Endothelial cell of umbilical vein (primary cell): ENCODE measurements around the gene CAMTA1. TPM values are rescaled to one million over a fixed set of nuclear protein-coding genes. Genes with fewer than 3 reads are reported as not detected.

Experiments used
- BruUV-seq: library from RNA; stranded (reverse); fragments of 400-500 nt; replicated peaks from 2 replicates; lab custom pipeline; 2021; lab: Mats Ljungman, UMichigan
- CTCF ChIA-PET: fragments of 300-600, 350-600 bp; sonication (Branson Sonifier 250); formaldehyde crosslinking; loops from one replicate; lab custom pipeline; 2021; ENCODE audit warnings: antibody characterized with exemption, inconsistent platforms; lab: Charles Lee
- POLR2A ChIA-PET: fragments of 300-600, 350-600 bp; sonication (Branson Sonifier 250); formaldehyde crosslinking; loops from one replicate; lab custom pipeline; 2021; ENCODE audit warnings: antibody characterized with exemption, inconsistent platforms; lab: Charles Lee
- DNase-seq: peaks from one replicate; pipeline ENCODE4 v3.0.0-alpha.2; 2011; ENCODE audit warnings: low read depth, low spot score
- FAIRE-seq: peaks from 2 replicates; lab custom pipeline; 2011; peaks lifted over from hg19 to GRCh38; lab: Jason Lieb, UNC
- H2AFZ ChIP-seq: 2 replicates; pipeline ENCODE4 v1.6.0; 2012; ENCODE audit warnings: low read depth, low read length, control low read depth, inconsistent platforms
- H3K27ac ChIP-seq: 2 replicates; pipeline ENCODE4 v1.5.1; 2011; ENCODE audit warnings: low read depth, mild to moderate bottlenecking, control low read depth, low read length, moderate library complexity; ENCODE audit not compliant: insufficient read depth
- H3K27me3 ChIP-seq, 2 experiments: 2 replicates each; pipeline versions ENCODE4 v1.6.0 to v1.6.1; 2011; ENCODE audit warnings: low read length in 2 of 2, mixed read lengths in 1 of 2; ENCODE audit not compliant: control insufficient read depth in 2 of 2, insufficient read depth in 2 of 2
- H3K36me3 ChIP-seq, 2 experiments: 2 replicates in 1 of 2; 3 replicates in 1 of 2; pipeline ENCODE4 v1.5.1; 2011; ENCODE audit warnings: low read length in 2 of 2, mild to moderate bottlenecking in 1 of 2, moderate library complexity in 1 of 2; ENCODE audit not compliant: control insufficient read depth in 2 of 2, insufficient read depth in 2 of 2; ENCODE audit errors: extremely low read depth in 1 of 2
- H3K4me1 ChIP-seq: 3 replicates; pipeline ENCODE4 v1.5.1; 2011; ENCODE audit warnings: mild to moderate bottlenecking, low read length; ENCODE audit not compliant: control insufficient read depth, insufficient read depth; ENCODE audit errors: extremely low read depth
- H3K4me2 ChIP-seq: 2 replicates; pipeline ENCODE4 v1.6.1; 2011; ENCODE audit warnings: low read length, control low read depth, mixed read lengths; ENCODE audit not compliant: insufficient read depth
- H3K4me3 ChIP-seq, 3 experiments: fragments of 200-600 bp in 1 of 3; sonication (generic), shearing (Covaris generic) in 1 of 3; replicated peaks in 1 of 3; 2 replicates each; pipeline ENCODE4 v1.5.1; 2011 to 2016; ENCODE audit warnings: control low read depth in 3 of 3, low read length in 3 of 3, mild to moderate bottlenecking in 2 of 3, inconsistent platforms in 1 of 3, low read depth in 1 of 3, moderate library complexity in 1 of 3; ENCODE audit not compliant: insufficient read depth in 1 of 3
- H3K79me2 ChIP-seq: 2 replicates; pipeline ENCODE4 v1.6.0; 2012; ENCODE audit warnings: low read length, inconsistent platforms; ENCODE audit not compliant: control insufficient read depth, insufficient read depth
- H3K9ac ChIP-seq: replicated peaks from 2 replicates; pipeline ENCODE3; 2011; ENCODE audit warnings: low read length, control low read depth; ENCODE audit not compliant: insufficient read depth; ENCODE audit errors: extremely low read depth
- H3K9me1 ChIP-seq: replicated peaks from 3 replicates; pipeline ENCODE4 v1.6.0; 2011; ENCODE audit warnings: mild to moderate bottlenecking, low read length; ENCODE audit not compliant: control insufficient read depth, insufficient read depth; ENCODE audit errors: extremely low read depth
- H3K9me3 ChIP-seq: replicated peaks from 2 replicates; pipeline ENCODE4 v1.5.1; 2012; ENCODE audit warnings: low read length, inconsistent platforms; ENCODE audit not compliant: control insufficient read depth, insufficient read depth
- H4K20me1 ChIP-seq: replicated peaks from 2 replicates; pipeline ENCODE3; 2011; ENCODE audit warnings: mild to moderate bottlenecking, low read length; ENCODE audit not compliant: control insufficient read depth, insufficient read depth; ENCODE audit errors: extremely low read depth
- EZH2 ChIP-seq: IDR thresholded peaks from 2 replicates; pipeline ENCODE4 v1.6.1; 2012; ENCODE audit warnings: borderline replicate concordance, low read depth, mild to moderate bottlenecking, moderate library complexity, low read length, inconsistent platforms; ENCODE audit not compliant: severe bottlenecking
- FOS ChIP-seq: IDR thresholded peaks from 2 replicates; pipeline ENCODE4 v1.6.1; 2011; ENCODE audit warnings: mild to moderate bottlenecking, low read length, moderate library complexity, borderline replicate concordance; ENCODE audit not compliant: insufficient read depth
- GATA2 ChIP-seq: IDR thresholded peaks from 2 replicates; pipeline ENCODE4 v1.7.0; 2011; ENCODE audit warnings: low read depth, mild to moderate bottlenecking, moderate library complexity, mixed read lengths, low read length; ENCODE audit not compliant: insufficient read length, insufficient read depth
- JUN ChIP-seq: IDR thresholded peaks from 2 replicates; pipeline ENCODE4 v1.6.1; 2011; ENCODE audit warnings: borderline replicate concordance, low read depth; ENCODE audit not compliant: insufficient read length, insufficient read depth
- MYC ChIP-seq: IDR thresholded peaks from one replicate; pipeline ENCODE4 v1.6.1; 2011; ENCODE audit warnings: mild to moderate bottlenecking, low read depth, low read length
- POLR2A ChIP-seq: IDR thresholded peaks from 2 replicates; pipeline ENCODE4 v1.6.1; 2012; ENCODE audit warnings: low read depth, mild to moderate bottlenecking, control low read depth, low read length
- POLR2AphosphoS5 ChIP-seq: IDR thresholded peaks from 2 replicates; pipeline ENCODE4 v1.6.1; 2012; ENCODE audit warnings: low read depth, mild to moderate bottlenecking, control low read depth, low read length, moderate library complexity; ENCODE audit not compliant: insufficient read depth
- dilution Hi-C: fragments of 300-500 bp; cut with MboI; formaldehyde crosslinking; loops from one replicate; pipeline ENCODE4 v1.15.0; 2019; ENCODE audit warnings: low sequenced_read_pairs; ENCODE audit not compliant: extremely low pct_ligation_motif_present
- intact Hi-C: fragments of 100-400 bp; cut with micrococcal nuclease; formaldehyde crosslinking; loops from one replicate; pipeline ENCODE4 v1.10.0; 2022
- polyA plus RNA-seq, 4 experiments: library from polyadenylated mRNA; depleted of rRNA in 3 of 4; stranded (reverse) in 3 of 4; unstranded in 1 of 4; fragments of >200 nt; gene quantifications; 2 replicates each; pipeline versions ENCODE4 v1.2.1 to v1.2.3, GENCODE V29; 2011 to 2012; ENCODE audit warnings: missing spikeins in 1 of 4
- total RNA-seq: library from RNA; stranded (reverse); gene quantifications from 2 replicates; pipeline ENCODE4 v1.2.3, GENCODE V29; 2021
- TF ChIP-seq, protein P1 (sequence below), 2 donors: IDR thresholded peaks; 1 replicate in 1 of 2; 2 replicates in 1 of 2; pipeline ENCODE4 v1.5.1; 2011; ENCODE audit warnings: low read length in 2 of 2, mild to moderate bottlenecking in 2 of 2, moderate library complexity in 2 of 2, control low read depth in 1 of 2, inconsistent platforms in 1 of 2, low read depth in 1 of 2; ENCODE audit not compliant: insufficient read depth in 1 of 2; ENCODE audit errors: extremely low read depth in 1 of 2
- TF ChIP-seq, protein P2 (sequence below): IDR thresholded peaks from 2 replicates; pipeline ENCODE4 v1.6.1; 2011; ENCODE audit not compliant: insufficient read depth, insufficient read length

The CAMTA1 gene
- total and polyA plus RNA-seq, 2 donors (not counting 3 experiments of a cell fraction or from before 2014, with no cell fraction given) = 50.8 to 92.7 TPM

DNA sequence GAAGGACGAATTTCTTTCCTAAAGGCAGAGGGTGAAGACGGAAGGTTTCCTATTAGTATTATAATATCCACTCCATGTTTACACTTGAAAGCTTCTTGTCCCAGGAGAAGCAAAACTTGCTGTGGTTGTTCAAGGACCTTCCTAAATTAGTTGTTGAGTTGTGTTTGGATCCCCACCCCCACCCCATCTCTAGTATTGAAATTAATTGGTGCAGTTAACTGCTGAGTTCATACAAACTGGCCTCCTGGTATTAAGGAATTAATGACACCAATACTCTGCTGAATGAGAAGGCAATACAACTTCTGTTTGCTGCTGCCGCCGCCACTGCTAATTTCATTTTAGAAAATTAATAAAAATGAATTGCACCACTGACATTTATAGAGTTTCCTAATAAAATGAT, 308.8 kb downstream of the CAMTA1 start:
- no peak overlapping the region for H3K4me2 ChIP-seq
- no peaks in the 10 kb centered on the region for H3K9me1 ChIP-seq
- H3K9me3 ChIP-seq = no peaks in the 10 kb centered on the region
- no peak overlapping the region for H2AFZ ChIP-seq
- FAIRE-seq (no peak), DNase-seq (no peak)
- no peaks in the 10 kb centered on the region for H3K79me2 ChIP-seq
- H3K36me3 ChIP-seq = no peaks in the 10 kb centered on the region
- no peak overlapping the region for H3K27ac ChIP-seq
- intact Hi-C loops = no loop called here
- no TSS peak for BruUV-seq
- no peak overlapping the region for H3K4me3 ChIP-seq
- POLR2A ChIA-PET = no interaction called here
- no peak overlapping the region for H3K9ac ChIP-seq
- no peaks in the 10 kb centered on the region for H3K4me1 ChIP-seq
- H3K27me3 ChIP-seq = no peaks in the 10 kb centered on the region
- H4K20me1 ChIP-seq = no peaks in the 10 kb centered on the region
- CTCF ChIA-PET = no interaction called here
- dilution Hi-C loops = no loop called here
- TF ChIP-seq JUN (no peak), GATA2 (no peak), EZH2 (no peak), FOS (no peak)
- TF ChIP-seq, protein P1, sequence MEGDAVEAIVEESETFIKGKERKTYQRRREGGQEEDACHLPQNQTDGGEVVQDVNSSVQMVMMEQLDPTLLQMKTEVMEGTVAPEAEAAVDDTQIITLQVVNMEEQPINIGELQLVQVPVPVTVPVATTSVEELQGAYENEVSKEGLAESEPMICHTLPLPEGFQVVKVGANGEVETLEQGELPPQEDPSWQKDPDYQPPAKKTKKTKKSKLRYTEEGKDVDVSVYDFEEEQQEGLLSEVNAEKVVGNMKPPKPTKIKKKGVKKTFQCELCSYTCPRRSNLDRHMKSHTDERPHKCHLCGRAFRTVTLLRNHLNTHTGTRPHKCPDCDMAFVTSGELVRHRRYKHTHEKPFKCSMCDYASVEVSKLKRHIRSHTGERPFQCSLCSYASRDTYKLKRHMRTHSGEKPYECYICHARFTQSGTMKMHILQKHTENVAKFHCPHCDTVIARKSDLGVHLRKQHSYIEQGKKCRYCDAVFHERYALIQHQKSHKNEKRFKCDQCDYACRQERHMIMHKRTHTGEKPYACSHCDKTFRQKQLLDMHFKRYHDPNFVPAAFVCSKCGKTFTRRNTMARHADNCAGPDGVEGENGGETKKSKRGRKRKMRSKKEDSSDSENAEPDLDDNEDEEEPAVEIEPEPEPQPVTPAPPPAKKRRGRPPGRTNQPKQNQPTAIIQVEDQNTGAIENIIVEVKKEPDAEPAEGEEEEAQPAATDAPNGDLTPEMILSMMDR (IDR thresholded peaks at IDR 0.05; ENCODE audit: extremely low read depth in 1 of 2, insufficient read depth in 1 of 2, low read depth in 1 of 2, low read length in 2 of 2) = no peak

DNA sequence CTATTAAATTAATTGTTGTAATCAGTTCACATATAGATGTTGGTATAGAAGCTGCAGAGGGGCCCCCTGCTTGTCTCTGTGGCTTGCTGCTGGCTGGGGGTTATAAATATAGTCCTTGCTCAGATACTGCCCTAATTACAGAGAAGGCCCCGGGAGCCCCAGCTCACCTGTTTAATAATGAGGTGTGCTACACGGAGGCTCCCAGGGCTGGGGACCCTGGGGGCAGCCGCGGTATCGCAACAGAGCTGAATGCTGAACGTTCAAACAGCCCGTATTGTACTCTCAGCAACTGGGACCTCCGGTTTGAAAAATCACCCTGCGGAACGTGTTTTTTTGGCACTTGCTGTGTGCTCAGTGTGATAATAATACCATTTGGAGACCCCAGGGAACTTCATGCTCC, 309.3 kb downstream of the CAMTA1 start:
- H4K20me1 ChIP-seq = no peaks in the 10 kb centered on the region
- no peak overlapping the region for H3K4me2 ChIP-seq
- H3K36me3 ChIP-seq = no peaks in the 10 kb centered on the region
- no peak overlapping the region for H2AFZ ChIP-seq
- H3K27ac ChIP-seq = no peak overlapping the region
- no peaks in the 10 kb centered on the region for H3K9me1 ChIP-seq
- no peak for FAIRE-seq
- H3K4me1 ChIP-seq = no peaks in the 10 kb centered on the region
- no peaks in the 10 kb centered on the region for H3K79me2 ChIP-seq
- intact Hi-C loops = no loop called here
- no peak overlapping the region for H3K9ac ChIP-seq
- no peaks in the 10 kb centered on the region for H3K27me3 ChIP-seq
- ChIA-PET POLR2A (no interaction called here), CTCF (no interaction called here)
- TF ChIP-seq EZH2 (no peak), FOS (no peak), MYC (no peak), POLR2AphosphoS5 (no peak), GATA2 (no peak), POLR2A (no peak), JUN (no peak)
- TF ChIP-seq, protein P2, sequence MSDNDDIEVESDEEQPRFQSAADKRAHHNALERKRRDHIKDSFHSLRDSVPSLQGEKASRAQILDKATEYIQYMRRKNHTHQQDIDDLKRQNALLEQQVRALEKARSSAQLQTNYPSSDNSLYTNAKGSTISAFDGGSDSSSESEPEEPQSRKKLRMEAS = no peak
- TF ChIP-seq, protein P1 (IDR thresholded peaks at IDR 0.05; ENCODE audit: extremely low read depth in 1 of 2, insufficient read depth in 1 of 2, low read depth in 1 of 2, low read length in 2 of 2) = no peak
- dilution Hi-C loops = no loop called here
- no peak overlapping the region for H3K4me3 ChIP-seq
- no peak for DNase-seq
- BruUV-seq = no TSS peak
- H3K9me3 ChIP-seq = no peaks in the 10 kb centered on the region
